ENCODE measurements around the gene TRIM45.

Gene TRIM45

DNA sequence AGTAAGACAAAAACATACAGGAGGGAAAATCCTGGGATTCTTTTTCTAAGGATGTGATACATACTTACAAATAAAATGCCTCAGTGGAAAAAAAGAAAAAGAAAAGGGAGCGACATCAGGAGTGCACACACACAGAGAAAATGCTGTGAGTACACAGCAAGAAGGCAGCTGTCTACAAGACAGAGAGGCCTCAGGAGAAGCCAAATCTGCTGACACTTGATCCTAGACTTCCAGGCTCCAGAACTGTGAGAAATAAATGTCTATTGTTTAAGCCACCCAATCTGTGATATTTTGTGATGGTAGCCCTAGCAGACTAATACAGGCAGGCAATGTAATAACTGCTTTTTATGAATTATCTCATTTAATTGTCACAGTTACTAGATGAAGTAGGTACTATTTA lies 17.0 kb upstream of the TRIM45 start:
- Histone ChIP-seq H3K4me3 (ENCODE audit: low read depth in 1 of 2, low read length in 1 of 2) (no peak overlapping the region), H3K4me1 (ENCODE audit: control insufficient read depth in 1 of 2, insufficient read depth in 1 of 2, low read depth in 1 of 2, low read length in 1 of 2) (no peaks in the 10 kb centered on the region), H3K27me3 (no peaks in the 10 kb centered on the region), H3K36me3 (no peaks in the 10 kb centered on the region), H3K27ac (no peak overlapping the region), H3K9me3 (no peaks in the 10 kb centered on the region)
- TF ChIP-seq, protein P1, sequence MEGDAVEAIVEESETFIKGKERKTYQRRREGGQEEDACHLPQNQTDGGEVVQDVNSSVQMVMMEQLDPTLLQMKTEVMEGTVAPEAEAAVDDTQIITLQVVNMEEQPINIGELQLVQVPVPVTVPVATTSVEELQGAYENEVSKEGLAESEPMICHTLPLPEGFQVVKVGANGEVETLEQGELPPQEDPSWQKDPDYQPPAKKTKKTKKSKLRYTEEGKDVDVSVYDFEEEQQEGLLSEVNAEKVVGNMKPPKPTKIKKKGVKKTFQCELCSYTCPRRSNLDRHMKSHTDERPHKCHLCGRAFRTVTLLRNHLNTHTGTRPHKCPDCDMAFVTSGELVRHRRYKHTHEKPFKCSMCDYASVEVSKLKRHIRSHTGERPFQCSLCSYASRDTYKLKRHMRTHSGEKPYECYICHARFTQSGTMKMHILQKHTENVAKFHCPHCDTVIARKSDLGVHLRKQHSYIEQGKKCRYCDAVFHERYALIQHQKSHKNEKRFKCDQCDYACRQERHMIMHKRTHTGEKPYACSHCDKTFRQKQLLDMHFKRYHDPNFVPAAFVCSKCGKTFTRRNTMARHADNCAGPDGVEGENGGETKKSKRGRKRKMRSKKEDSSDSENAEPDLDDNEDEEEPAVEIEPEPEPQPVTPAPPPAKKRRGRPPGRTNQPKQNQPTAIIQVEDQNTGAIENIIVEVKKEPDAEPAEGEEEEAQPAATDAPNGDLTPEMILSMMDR (IDR thresholded peaks at IDR 0.05), result no peak

- no peaks in the 10 kb centered on the region for H3K9me3 ChIP-seq
- peaks cover 2% of the 10 kb centered on the region for H3K27me3 ChIP-seq
- no peaks in the 10 kb centered on the region for H3K36me3 ChIP-seq
- H3K4me1 ChIP-seq (ENCODE audit: control insufficient read depth in 1 of 2, insufficient read depth in 1 of 2, low read depth in 1 of 2, low read length in 1 of 2), result no peaks in the 10 kb centered on the region
- H3K4me3 ChIP-seq (ENCODE audit: low read depth in 1 of 2, low read length in 1 of 2), result no peak overlapping the region
- TF ChIP-seq, protein P1 (IDR thresholded peaks at IDR 0.05), result no peak
- no peak overlapping the region for H3K27ac ChIP-seq
Observed at GRCh38 chr1:117138106-117138505, 16.6 kb upstream of the TRIM45 start.

DNA sequence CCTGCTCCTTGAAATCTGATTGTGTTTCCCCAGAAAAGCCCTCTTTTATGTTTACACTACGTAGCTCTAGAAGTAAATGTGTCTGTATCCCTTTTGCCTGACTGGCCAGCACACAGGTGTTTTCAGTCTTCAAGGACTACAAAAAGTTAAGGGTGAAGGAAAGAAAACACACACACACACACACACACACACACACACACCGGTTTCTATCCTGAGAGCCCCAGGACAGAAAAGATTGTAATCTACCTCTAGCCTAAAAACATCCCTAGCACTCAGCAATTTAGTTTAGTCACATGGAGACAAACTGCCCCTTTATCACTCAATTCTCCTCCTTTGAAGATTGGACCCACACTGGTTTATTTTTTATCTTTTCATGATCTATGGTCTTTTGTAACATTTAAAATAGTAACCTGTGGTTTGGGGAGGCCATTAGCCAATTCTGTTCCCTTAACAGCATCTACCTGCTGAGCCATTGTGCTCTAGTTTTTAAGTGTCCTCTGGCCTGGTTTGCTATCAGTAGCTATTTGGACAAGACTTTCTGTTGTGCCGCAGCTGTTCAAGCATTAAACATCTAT lies 15.8 kb upstream of the TRIM45 start:
- Histone ChIP-seq H3K27ac (no peak overlapping the region), H3K9me3 (no peaks in the 10 kb centered on the region), H3K4me3 (ENCODE audit: low read depth in 1 of 2, low read length in 1 of 2) (no peak overlapping the region), H3K27me3 (peaks cover 6% of the 10 kb centered on the region), H3K4me1 (ENCODE audit: control insufficient read depth in 1 of 2, insufficient read depth in 1 of 2, low read depth in 1 of 2, low read length in 1 of 2) (no peaks in the 10 kb centered on the region), H3K36me3 (no peaks in the 10 kb centered on the region)
- TF ChIP-seq, protein P1 (IDR thresholded peaks at IDR 0.05), result no peak

DNA sequence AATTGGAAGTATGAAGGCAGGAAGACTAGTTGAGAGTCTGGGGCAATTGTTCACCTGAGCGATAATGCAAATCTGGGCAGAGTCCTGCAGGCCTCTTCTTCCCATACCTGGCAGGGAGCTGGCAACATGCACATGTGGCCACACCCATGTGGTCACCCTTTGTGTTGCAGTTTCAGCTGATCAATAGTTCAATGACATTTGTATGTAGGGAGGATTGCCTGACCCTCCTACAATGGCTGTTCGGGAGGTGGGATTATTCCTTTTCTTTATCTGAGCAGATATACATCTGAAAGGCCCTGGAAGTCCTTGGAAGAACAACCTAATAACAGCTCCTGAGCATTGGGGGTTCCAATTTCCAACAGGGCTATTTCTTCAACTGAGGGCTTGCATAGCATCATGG lies 15.2 kb upstream of the TRIM45 start:
- no peaks in the 10 kb centered on the region for H3K4me1 ChIP-seq (ENCODE audit: control insufficient read depth in 1 of 2, insufficient read depth in 1 of 2, low read depth in 1 of 2, low read length in 1 of 2)
- H3K27me3 ChIP-seq, result peaks cover 6% of the 10 kb centered on the region
- no peaks in the 10 kb centered on the region for H3K9me3 ChIP-seq
- no peak overlapping the region for H3K4me3 ChIP-seq (ENCODE audit: low read depth in 1 of 2, low read length in 1 of 2)
- TF ChIP-seq, protein P1 (IDR thresholded peaks at IDR 0.05), result no peak
- no peaks in the 10 kb centered on the region for H3K36me3 ChIP-seq
- H3K27ac ChIP-seq, result no peak overlapping the region

- Histone ChIP-seq H3K4me1 (ENCODE audit: control insufficient read depth in 1 of 2, insufficient read depth in 1 of 2, low read depth in 1 of 2, low read length in 1 of 2) (no peaks in the 10 kb centered on the region), H3K9me3 (no peaks in the 10 kb centered on the region), H3K27ac (no peak overlapping the region), H3K27me3 (peaks cover 6% of the 10 kb centered on the region), H3K36me3 (no peaks in the 10 kb centered on the region), H3K4me3 (ENCODE audit: low read depth in 1 of 2, low read length in 1 of 2) (no peak overlapping the region)
- TF ChIP-seq, protein P1 (IDR thresholded peaks at IDR 0.05), result no peak
Observed at GRCh38 chr1:117135329-117135728, 13.8 kb upstream of the TRIM45 start.

DNA sequence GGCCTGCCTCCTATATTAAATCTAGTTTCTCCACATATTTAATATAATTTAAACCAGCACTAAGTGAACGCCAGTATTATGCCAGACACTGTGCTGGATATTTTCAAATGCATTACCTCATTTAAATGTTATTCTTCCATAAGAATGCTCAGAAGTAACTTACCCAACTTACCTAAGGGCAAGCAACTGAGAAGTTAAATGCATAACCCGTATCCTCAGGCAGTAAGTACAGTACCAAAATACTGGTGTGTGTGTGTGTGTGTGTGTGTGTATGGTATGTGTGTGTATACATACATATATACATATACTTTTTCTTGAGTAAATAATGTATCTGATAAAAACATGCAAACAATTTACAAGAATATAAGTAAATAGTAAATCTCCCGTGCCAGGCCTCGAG lies 9.0 kb upstream of the TRIM45 start:
- no peaks in the 10 kb centered on the region for H3K4me1 ChIP-seq (ENCODE audit: control insufficient read depth in 1 of 2, insufficient read depth in 1 of 2, low read depth in 1 of 2, low read length in 1 of 2)
- H3K36me3 ChIP-seq, result no peaks in the 10 kb centered on the region
- H3K4me3 ChIP-seq (ENCODE audit: low read depth in 1 of 2, low read length in 1 of 2), result no peak overlapping the region
- no peak overlapping the region for H3K27ac ChIP-seq
- H3K27me3 ChIP-seq, result peaks cover 17% of the 10 kb centered on the region
- no peaks in the 10 kb centered on the region for H3K9me3 ChIP-seq
- TF ChIP-seq, protein P1 (IDR thresholded peaks at IDR 0.05), result no peak
